NCI-H146 (cell line): Measurements from ENCODE around the gene ENDOV.

ENCODE experiments used
- DNase-seq: peaks from one replicate; lab custom pipeline; 2025; lab: John Stamatoyannopoulos, UW

Gene ENDOV

DNA sequence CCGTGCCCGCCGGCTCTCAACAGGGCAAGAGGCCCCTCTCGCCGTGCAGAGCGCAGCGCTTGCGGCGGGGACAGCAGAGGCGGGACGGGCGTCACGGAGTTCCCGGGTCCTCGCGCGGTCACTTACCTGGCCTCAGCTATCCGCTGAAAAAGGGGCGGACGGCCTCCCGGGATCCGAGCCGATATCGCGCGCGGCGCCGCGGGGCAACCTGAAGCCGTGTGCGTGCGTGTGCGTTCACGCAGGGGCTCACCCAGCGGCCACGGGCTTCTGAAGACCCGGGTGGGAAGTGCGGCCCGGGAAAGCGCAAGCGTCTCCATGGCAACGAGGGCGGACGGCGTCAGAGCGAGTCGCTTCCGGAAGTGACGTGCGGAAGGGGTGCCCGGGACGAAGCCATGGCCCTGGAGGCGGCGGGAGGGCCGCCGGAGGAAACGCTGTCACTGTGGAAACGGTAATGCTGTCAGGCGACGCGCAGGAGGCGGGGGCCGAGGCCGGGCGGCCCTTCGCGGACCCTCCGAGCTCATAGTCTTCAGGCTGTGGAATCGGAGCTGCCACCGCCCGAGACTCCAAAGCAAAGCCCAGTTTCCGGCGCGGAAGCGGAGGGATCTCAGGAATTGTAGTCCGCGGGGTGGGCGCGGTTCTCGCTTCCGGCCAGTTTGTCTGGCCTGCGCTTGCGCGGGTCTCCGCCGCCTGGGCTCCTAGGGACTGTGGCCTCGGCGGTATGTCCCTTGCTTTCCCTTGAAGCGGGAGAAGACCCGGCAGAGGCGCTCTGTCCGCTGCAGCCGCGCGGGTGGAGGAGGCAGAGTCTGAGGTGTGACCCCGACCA, at the start of gene ENDOV:
ENDOV (plus strand) TSS at position 365 of the 823 bp plus-strand sequence; CDS start at position 393, 28 bp downstream.
- DNase-seq, result peak; percentile 90

DNA sequence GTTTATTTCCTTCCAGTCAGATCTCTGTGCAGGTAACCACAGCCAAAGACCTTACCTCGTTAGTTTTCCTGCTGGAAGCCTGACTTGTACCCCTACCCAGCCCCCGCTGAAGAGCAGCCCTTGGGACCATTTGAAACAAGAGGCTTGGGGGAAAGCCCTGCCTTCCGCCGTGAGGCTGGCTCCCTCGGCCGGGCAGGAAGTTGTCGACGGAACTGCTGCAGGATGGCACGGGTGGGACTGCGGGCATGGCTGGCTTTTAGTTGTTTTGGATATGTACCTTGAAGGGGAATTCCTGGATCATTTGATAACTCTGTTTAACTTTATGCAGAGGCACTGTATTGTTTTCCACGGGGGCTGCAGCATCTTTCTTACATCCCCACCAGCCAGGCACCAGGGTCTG, 49.0 kb upstream of the ENDOV start:
- DNase-seq, result no peak

DNA sequence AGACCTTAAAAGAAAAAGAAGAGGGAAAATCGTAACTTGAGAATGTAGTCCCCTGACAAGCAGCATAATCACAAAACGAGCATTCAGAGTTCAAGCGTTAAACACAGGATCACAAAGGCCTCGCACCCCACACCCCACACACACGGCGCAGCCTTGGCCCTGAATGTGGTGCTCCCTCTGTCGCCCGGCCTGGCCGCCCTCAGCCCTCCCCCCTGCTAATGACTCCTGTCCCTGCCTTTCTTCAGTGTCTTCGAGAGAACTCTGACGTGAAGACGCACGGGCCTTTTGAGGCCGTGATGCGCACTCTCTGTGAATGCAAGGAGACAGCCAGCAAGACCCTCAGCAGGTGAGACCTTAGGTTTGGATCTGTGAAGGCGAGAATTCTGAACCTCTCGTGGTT, 47.5 kb upstream of the ENDOV start:
- DNase-seq, result no peak

DNA sequence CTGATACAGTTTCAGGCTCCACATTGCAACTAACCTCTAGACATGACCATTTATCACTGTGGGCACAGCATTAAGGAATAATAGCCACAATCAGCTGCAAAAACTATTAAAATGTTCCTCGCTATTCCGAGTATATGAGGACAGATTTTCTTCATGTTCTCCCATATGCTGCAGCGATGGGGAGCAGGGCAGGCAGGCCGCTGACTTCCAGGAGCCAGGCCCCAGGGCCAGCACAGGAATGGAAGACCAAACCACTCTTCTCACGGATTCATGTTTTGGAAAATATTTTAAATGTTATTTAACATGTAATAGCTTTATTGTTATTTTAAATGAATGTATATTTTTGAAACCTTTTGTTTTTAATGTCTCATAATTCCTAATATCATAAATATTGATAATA, 43.8 kb upstream of the ENDOV start:
- DNase-seq, result no peak

DNA sequence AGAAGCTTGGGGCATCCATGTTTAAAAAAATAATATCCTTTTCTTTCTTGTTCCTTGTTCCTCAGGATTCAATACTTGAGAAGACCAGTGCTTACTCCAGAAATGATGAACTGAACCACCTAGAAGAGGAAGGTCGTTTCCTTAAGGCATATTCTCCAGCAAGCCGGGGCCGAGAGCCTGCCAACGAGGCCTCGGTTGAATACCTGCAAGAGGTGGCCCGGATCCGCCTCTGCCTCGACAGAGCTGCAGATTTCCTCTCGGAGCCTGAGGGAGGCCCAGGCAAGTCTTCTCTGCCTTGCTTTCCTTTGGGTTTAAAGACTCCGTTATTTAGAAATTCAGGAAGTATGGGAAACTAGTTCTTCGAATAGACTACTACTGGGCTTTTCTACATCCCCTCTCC, 42.5 kb upstream of the ENDOV start:
- no peak for DNase-seq

GRCh38 chr17:80372922-80373570, 41.9 kb upstream of the ENDOV start:
- DNase-seq, result no peak

DNA sequence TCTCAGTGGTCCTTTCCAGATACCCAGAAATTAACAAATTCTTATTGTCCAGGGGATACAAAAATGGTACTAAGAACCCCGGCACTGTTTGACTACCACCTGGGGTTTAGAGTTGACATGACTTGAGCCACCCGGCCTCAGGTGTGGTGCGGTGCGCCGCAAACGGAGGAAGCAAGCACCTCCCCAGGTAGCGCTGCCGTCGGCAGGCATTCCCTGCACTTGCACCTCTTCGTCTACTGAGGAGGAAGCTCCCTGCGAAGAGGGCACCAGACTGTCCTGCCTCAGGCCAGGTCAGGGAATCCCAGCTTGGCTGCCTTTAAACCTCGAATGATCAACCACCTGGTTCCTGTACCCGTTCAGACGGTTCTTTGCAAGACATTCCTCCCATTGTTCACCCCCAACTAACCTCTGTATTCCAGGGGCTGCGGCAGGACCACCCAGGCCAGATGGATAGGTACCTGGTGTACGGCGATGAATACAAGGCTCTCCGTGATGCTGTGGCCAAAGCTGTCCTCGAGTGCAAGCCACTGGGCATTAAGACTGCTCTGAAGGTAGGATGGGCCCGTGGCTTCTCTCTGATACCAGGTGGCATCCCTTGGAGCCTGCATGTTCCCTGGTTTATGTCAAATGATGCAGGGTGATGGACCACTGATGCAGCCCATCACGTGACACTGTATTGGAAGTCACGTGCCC, 40.8 kb upstream of the ENDOV start:
- DNase-seq, result no peak

DNA sequence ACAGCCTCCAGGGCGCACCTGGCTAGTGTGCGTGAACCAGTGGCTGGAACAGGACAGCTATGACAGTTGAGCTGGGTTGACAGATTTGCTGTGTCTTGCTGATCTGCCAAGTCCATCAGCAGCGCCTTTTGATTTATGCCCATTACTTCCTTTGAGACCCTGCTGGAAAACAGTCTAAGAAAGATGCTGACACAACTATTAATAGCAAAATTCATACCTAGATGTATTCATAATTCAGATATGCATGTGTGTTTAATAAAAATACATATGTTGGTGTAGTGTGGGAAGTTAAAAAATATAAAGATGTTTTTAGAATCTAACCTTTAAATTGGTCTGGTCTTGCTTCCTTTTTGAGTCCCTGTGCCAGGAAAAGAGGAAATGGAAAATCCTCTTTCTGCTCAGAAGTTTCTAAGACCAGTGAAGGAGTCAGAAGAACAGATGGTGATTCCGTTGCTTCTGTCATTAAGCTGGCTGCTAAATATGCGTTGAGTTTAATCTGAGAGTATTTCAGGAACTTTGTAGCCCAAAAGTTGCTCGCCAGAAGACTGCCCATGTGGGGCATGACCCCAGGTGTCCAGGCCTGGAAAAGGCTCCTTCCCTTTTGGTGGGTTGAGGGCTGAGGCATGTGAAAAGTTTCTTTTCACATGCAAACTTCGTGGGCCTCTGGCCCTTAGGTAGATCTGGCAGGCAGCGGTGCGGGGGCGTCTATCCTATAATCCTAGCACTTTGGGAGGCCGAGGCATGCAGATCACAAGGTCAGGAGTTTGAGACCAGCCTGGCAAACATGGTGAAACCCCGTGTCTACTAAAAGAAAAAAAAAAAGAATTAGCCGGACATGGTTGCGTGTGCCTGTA, 40.0 kb upstream of the ENDOV start:
- DNase-seq, result no peak

- DNase-seq, result no peak
These were observed 38.4 kb upstream of the ENDOV start for GRCh38 chr17:80376531-80376930.

DNA sequence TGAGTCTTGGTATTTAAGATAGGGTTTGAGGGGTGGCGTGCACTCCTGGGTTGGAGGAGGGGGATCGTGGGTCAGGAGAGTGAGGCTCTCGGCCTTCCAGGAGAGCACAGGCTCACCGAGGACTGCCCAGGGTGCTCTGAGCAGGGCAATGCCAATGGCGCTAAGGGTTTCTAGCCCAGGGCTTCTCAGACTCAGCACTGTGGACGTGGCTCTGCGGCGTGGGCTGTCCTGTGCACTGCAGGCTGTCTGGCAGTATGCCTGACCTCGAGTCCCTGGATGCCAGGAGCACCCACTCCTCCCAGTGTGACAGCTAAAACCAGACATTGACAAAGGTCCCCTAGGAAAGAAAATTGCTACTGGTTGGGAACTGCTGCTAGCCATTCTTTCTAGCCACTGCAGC, 37.2 kb upstream of the ENDOV start:
- no peak for DNase-seq

DNA sequence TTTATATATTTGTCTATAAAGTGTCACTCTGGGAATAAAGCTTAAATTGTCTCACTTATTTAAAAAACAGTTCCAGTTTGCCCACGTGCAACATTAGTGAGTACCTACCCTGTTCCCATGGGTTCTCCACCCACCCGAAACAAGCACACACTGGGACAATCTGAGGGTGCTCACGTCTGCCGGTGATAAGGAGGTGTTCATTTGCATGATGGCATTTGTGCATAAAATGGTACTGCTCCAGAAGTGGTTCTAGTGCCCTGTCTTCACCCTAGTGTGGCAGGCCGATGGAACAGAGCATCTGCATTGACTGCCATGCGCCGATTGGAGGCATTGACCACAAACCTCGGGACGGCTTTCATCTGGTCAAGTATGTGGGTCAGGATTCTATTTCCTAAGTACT, 35.6 kb upstream of the ENDOV start:
- DNase-seq, result no peak

DNA sequence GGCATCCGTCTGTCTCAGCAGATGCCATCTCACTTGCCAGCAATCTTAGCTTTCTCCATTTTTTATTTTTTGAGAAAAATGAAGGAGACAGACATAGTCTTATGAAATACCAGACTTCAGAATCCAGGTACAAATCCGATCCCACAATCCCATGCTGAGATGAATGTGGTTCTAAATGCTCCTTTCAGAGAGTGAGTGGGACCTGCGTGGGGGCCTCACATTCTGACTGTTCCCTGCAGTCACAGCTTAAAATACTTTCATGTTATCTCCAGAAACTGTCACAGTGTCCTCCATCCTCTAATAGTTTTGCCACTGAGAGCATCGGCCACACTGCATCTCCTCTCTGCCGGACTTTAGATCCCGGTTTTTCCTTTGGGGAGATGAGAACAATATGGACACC, 34.9 kb upstream of the ENDOV start:
- DNase-seq, result no peak

- no peak for DNase-seq
These were observed 34.4 kb upstream of the ENDOV start for GRCh38 chr17:80380555-80381002.

GRCh38 chr17:80381416-80381923, 33.5 kb upstream of the ENDOV start:
- no peak for DNase-seq

DNA sequence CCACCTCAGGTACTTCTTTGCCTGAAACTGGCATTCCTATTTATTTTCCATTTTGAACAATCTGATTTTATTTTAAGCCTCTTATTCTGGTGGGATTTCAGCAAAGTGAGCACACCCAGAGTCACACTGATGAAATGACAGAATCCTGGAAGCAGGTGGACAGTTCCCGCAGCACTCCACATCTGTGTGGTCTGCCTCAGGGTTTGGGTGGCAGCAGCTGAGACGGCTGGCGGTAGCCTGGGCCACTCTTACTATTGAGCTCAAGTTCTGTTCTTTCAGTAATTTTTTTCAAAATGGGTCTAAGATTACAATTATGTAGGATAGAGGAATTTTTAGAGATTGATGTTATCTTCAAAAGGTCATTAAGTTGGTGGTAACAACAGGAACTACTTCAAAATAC, 32.5 kb upstream of the ENDOV start:
- DNase-seq, result no peak

- no peak for DNase-seq
These were observed 32.0 kb upstream of the ENDOV start for GRCh38 chr17:80382956-80383355.

GRCh38 chr17:80384078-80384960, 30.6 kb upstream of the ENDOV start:
- DNase-seq, result no peak

DNA sequence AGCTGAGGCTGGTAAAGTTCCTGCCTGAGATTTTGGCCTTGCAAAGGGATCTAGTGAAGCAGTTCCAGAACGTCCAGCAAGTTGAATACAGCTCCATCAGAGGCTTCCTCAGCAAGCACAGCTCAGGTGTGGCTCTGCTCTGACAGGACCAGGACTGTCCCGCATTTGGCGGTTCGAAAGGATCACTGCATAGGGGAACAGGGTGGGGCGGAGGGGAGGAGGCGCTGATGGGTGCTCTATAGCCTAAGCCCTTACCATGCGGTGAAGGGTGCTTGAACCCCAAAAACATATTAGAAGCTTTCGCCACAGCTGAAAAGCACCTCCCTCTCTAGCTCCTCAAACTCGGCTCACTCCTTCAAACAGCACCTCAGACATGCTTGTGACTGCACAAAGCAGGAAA, 29.9 kb upstream of the ENDOV start:
- no peak for DNase-seq

GRCh38 chr17:80386341-80386740, 28.6 kb upstream of the ENDOV start:
- DNase-seq, result no peak

DNA sequence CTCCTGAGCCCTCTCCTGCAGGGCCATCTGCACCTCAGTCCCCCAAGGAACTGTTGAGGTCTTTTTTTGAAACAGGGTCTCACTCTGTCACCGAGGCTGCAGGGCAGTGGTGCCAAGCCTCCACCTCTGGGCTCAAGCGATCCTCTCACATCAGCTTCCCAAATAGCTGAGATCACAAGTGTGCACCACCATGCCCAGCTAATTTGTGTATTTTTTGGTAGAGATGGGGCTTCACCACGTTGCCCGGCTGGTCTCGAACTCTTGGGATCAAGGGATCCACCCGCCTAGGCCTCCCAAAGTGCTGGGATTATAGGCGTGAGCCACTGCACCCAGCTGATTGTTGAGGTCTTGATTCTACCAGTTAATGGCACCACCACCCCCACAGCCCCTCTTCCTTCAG, 27.9 kb upstream of the ENDOV start:
- DNase-seq, result no peak

- DNase-seq, result no peak
These were observed 26.8 kb upstream of the ENDOV start for GRCh38 chr17:80388175-80388574.
